ENCODE data around the gene PACSIN1. TPM values are rescaled to one million over a fixed set of nuclear protein-coding genes. Genes with fewer than 3 reads are reported as not detected.

Gene PACSIN1, protein sequence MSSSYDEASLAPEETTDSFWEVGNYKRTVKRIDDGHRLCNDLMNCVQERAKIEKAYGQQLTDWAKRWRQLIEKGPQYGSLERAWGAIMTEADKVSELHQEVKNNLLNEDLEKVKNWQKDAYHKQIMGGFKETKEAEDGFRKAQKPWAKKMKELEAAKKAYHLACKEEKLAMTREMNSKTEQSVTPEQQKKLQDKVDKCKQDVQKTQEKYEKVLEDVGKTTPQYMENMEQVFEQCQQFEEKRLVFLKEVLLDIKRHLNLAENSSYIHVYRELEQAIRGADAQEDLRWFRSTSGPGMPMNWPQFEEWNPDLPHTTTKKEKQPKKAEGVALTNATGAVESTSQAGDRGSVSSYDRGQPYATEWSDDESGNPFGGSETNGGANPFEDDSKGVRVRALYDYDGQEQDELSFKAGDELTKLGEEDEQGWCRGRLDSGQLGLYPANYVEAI
- total RNA-seq (ENCODE audit: unreplicated experiment) = 0.08 TPM
- long read RNA-seq = 0 reads

- Mint-ChIP-seq H3K4me3 (ENCODE audit: unreplicated experiment) (peak within 1 kb of the TSS; percentile 71), H3K27ac (ENCODE audit: unreplicated experiment) (no peak within 1 kb of the TSS), H3K9me3 (ENCODE audit: unreplicated experiment) (no peaks in the 10 kb centered on the region), H3K4me1 (ENCODE audit: unreplicated experiment) (peaks cover 11% of the 10 kb centered on the region), H3K27me3 (ENCODE audit: unreplicated experiment) (peaks cover 6% of the 10 kb centered on the region), H3K36me3 (ENCODE audit: low read depth, unreplicated experiment) (no peaks in the 10 kb centered on the region)
- peak; percentile 21 for DNase-seq (ENCODE audit: low spot score)
- no peak for TF ChIP-seq CTCF (IDR thresholded peaks at IDR 0.05; ENCODE audit: unreplicated experiment)
Observed at GRCh38 chr6:34465531-34466241, at the start of gene PACSIN1. Gene PACSIN1 (plus strand): TSS chr6:34466076. CDS start chr6:34526306, 60,230 bp downstream.

DNA sequence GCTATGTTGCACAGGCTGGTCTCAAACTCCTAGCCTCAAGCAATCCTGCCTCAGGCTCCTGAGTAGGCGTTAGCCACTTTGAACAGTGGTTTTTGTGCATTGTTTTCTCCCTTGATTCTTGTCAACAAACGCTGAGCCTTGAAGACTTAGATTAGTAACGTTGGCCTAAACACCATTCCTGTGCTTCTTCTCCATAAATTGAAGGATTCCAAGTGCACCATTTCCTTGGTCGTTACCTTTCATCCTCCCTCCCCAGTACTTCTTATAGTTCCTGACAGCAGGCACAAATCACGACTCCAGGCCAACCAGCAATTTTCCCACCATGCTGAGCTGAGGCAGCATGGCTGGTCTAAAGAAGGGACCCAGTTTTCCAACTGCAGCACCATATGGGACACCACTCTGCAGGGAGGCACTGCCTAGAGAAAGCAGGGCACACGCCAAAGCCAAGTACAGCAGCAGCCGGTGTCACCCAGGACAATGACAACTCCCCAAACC lies 49.0 kb upstream of the PACSIN1 start:
- H3K4me3 Mint-ChIP-seq (ENCODE audit: unreplicated experiment) = peak overlapping the region; percentile 24
- H3K4me1 Mint-ChIP-seq (ENCODE audit: unreplicated experiment) = peaks cover 2% of the 10 kb centered on the region
- no peaks in the 10 kb centered on the region for H3K9me3 Mint-ChIP-seq (ENCODE audit: unreplicated experiment)
- peaks cover 39% of the 10 kb centered on the region for H3K36me3 Mint-ChIP-seq (ENCODE audit: low read depth, unreplicated experiment)
- no peak for DNase-seq (ENCODE audit: low spot score)
- H3K27ac Mint-ChIP-seq (ENCODE audit: unreplicated experiment) = no peak overlapping the region
- H3K27me3 Mint-ChIP-seq (ENCODE audit: unreplicated experiment) = no peaks in the 10 kb centered on the region
- no peak for TF ChIP-seq CTCF (IDR thresholded peaks at IDR 0.05; ENCODE audit: unreplicated experiment)

GRCh38 chr6:34418367-34418766 lies 47.5 kb upstream of the PACSIN1 start:
- DNase-seq (ENCODE audit: low spot score) = no peak
- H3K27ac Mint-ChIP-seq (ENCODE audit: unreplicated experiment) = no peak overlapping the region
- H3K27me3 Mint-ChIP-seq (ENCODE audit: unreplicated experiment) = no peaks in the 10 kb centered on the region
- H3K9me3 Mint-ChIP-seq (ENCODE audit: unreplicated experiment) = no peaks in the 10 kb centered on the region
- peaks cover 47% of the 10 kb centered on the region for H3K36me3 Mint-ChIP-seq (ENCODE audit: low read depth, unreplicated experiment)
- H3K4me3 Mint-ChIP-seq (ENCODE audit: unreplicated experiment) = peak overlapping the region; percentile 14
- TF ChIP-seq CTCF (IDR thresholded peaks at IDR 0.05; ENCODE audit: unreplicated experiment) = no peak
- H3K4me1 Mint-ChIP-seq (ENCODE audit: unreplicated experiment) = peaks cover 2% of the 10 kb centered on the region

- Mint-ChIP-seq H3K9me3 (ENCODE audit: unreplicated experiment) (no peaks in the 10 kb centered on the region), H3K4me1 (ENCODE audit: unreplicated experiment) (peaks cover 16% of the 10 kb centered on the region), H3K27me3 (ENCODE audit: unreplicated experiment) (peaks cover 4% of the 10 kb centered on the region), H3K36me3 (ENCODE audit: low read depth, unreplicated experiment) (peaks cover 33% of the 10 kb centered on the region), H3K27ac (ENCODE audit: unreplicated experiment) (no peak overlapping the region), H3K4me3 (ENCODE audit: unreplicated experiment) (no peak overlapping the region)
- TF ChIP-seq CTCF (IDR thresholded peaks at IDR 0.05; ENCODE audit: unreplicated experiment) = no peak
- DNase-seq (ENCODE audit: low spot score) = no peak
Observed at GRCh38 chr6:34423254-34423653, 42.6 kb upstream of the PACSIN1 start.
